Esophagus (tissue), 2 donors: Measurements from ENCODE around the gene PLVAP. TPM values are rescaled to one million over a fixed set of nuclear protein-coding genes. Genes with fewer than 3 reads are reported as not detected.
A peak's percentile ranks its signal among the peaks of the same experiment; 100 is the strongest.

Source experiments
- H3K27ac ChIP-seq, 2 donors: one replicate each; pipeline ENCODE4 v1.5.1; 2013; ENCODE audit warnings: low read depth in 2 of 2, mild to moderate bottlenecking in 2 of 2, inconsistent platforms in 1 of 2, low read length in 1 of 2, moderate library complexity in 1 of 2
- H3K27me3 ChIP-seq, 2 donors: one replicate each; pipeline ENCODE4 v1.6.1; 2013; ENCODE audit warnings: low read length in 2 of 2, control low read depth in 1 of 2, mild to moderate bottlenecking in 1 of 2; ENCODE audit not compliant: insufficient read depth in 2 of 2, control insufficient read depth in 1 of 2
- H3K36me3 ChIP-seq, 2 donors: one replicate each; pipeline ENCODE4 v1.6.1; 2013; ENCODE audit warnings: low read length in 1 of 2; ENCODE audit not compliant: control insufficient read depth in 2 of 2, insufficient read depth in 2 of 2
- H3K4me1 ChIP-seq, 2 donors: one replicate each; pipeline ENCODE4 v1.6.1; 2013; ENCODE audit warnings: low read length in 1 of 2; ENCODE audit not compliant: control insufficient read depth in 2 of 2, insufficient read depth in 2 of 2
- H3K4me3 ChIP-seq, 2 donors: one replicate each; pipeline ENCODE4 v1.5.1; 2013; ENCODE audit warnings: low read length in 2 of 2, mild to moderate bottlenecking in 2 of 2, low read depth in 1 of 2, moderate library complexity in 1 of 2
- H3K9me3 ChIP-seq, 2 donors: one replicate each; pipeline ENCODE4 v1.6.1; 2013; ENCODE audit warnings: mild to moderate bottlenecking in 2 of 2, low read depth in 1 of 2, low read length in 1 of 2, moderate library complexity in 1 of 2; ENCODE audit not compliant: control insufficient read depth in 2 of 2, insufficient read depth in 1 of 2
- WGBS, 2 donors: extraction: QIAGEN DNeasy Blood & Tissue Kit; methylation state at CpG; one replicate each; pipeline ENCODE4 v1.1.7; 2013; 5-methylcytosine and 5-hydroxymethylcytosine counted together
- polyA plus RNA-seq, 2 donors: library from polyadenylated mRNA; stranded (reverse); fragments of 200-250 nt; gene quantifications; one replicate each; pipeline ENCODE4 v1.2.3, GENCODE V29; 2013
- donor health status: healthy with polysubstance abuse.
- donor health status: Bipolar disorder and iron deficiency.

PLVAP gene
- polyA plus RNA-seq = 10 to 100 TPM; 29.5 to 30.7 TPM

DNA sequence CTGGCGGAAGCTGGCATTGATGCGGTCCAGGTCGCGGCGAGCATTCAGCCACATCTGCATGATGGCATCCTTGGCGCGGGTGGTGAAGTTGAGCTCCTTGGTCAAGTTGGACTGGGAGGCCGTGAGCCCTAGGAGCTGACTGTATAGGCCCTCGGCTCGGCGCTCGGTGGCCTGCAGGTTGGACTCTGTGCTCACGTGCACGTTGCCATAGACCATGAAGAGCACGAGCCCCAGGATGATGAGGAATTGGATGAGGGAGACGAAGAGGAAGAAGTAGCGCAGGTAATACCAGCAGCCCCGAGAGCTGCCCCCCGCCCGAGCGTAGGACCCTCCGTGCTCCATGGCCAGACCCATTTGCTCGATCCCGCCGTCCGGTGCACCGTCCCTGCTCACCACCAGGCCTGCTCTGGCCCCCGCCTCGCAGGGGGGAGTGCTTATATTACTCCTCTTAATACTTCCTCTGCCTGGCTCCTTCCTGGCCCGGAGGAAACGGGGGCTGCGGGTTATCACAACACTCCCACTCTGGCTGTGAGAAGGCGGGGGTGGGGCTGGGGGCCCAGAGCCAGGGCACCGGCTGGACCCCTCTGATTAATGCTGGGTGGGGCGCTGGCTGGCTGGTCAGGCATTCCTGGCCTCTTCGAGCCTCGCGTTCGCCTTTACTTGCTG, at the start of gene PLVAP:
PLVAP (minus strand) TSS at position 408 of the 666 bp plus-strand sequence; CDS start at position 354, 54 bp downstream.
- Histone ChIP-seq H3K9me3 (no peaks in the 10 kb centered on the region), H3K36me3 (no peaks in the 10 kb centered on the region), H3K4me1 (no peaks in the 10 kb centered on the region), H3K4me3 (peak within 1 kb of the TSS in 1 of 2 donors; percentile 27), H3K27ac (peak within 1 kb of the TSS in 1 of 2 donors; percentile 17), H3K27me3 (no peaks in the 10 kb centered on the region)
- WGBS, 2 donors = 57 to 62% methylated on average over 39 of the region's 39 CpGs

DNA sequence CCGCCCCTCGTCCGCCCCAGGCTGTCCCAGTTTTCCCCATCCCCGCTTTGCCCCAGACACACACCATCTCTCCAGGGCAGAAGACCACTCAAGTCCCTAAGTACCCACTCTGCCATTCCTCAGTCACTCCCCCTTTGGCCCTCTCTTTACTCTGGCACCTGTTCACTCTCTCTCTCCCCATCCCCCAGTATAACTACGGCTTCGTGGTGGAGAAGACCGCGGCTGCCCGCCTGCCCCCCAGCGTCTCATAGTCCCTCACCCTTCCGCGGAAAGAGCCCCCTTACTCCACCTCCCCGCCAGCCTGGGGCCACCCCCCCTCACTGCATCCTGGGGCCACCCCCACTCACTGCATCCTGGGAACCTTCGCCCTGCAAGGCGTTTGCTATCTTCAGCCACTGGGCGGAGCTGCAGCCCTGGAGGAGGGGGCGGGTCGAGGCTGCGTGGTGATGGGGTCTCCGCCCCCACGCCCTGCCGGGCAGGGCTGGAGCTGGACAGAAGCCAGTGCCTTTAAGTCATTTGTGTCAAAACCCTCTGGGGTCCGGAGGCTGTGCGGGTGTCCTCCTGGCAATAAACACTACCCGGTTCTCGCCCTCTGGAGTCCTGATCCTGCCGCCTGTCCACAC, 47.7 kb upstream of the PLVAP start:
- Histone ChIP-seq H3K36me3 (peaks cover 0 to 8% of the 10 kb centered on the region in 2 donors), H3K27ac (no peak overlapping the region), H3K4me3 (no peak overlapping the region), H3K9me3 (no peaks in the 10 kb centered on the region), H3K4me1 (peaks cover 0 to 2% of the 10 kb centered on the region in 2 donors), H3K27me3 (no peaks in the 10 kb centered on the region)
- WGBS, 2 donors = 36 to 37% methylated on average over 27 of the region's 27 CpGs

DNA sequence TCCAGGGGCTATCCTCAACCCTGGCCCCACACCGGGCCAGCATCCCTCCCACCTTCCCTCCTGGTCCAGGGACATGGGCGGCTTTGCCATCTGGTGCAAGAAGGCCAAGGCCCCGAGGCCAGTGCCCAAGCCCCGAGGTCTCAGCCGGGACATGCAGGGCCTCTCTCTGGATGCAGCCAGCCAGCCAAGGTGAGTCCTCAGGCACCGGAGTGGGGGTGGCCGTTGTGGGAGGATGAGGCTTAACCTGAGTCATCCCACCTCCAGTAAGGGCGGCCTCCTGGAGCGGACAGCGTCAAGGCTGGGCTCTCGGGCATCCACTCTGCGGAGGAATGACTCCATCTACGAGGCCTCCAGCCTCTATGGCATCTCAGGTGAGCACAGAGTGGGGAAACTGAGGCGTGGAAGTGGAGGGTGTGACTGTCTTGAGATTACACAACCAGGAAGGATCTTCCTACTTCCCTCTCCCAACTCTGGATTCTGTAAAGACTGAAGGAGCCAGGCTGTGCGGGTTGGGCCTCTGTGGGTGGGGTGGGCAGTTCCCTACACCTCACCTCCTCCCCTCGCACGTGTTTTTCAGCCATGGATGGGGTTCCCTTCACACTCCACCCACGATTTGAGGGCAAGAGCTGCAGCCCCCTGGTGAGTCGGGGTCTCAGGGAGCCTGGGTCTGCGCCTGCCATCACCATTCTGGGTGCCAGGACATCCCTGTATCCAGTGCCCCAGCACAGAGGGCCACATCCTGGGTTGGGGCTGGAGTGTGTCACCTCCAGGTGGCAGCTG, 46.5 kb upstream of the PLVAP start:
- H3K4me1 ChIP-seq = peaks cover 0 to 2% of the 10 kb centered on the region in 2 donors
- H3K27ac ChIP-seq = no peak overlapping the region
- H3K4me3 ChIP-seq = no peak overlapping the region
- H3K9me3 ChIP-seq = no peaks in the 10 kb centered on the region
- WGBS, 2 donors = 87 to 91% methylated on average over 20 of the region's 20 CpGs
- peaks cover 0 to 8% of the 10 kb centered on the region in 2 donors for H3K36me3 ChIP-seq
- no peaks in the 10 kb centered on the region for H3K27me3 ChIP-seq

DNA sequence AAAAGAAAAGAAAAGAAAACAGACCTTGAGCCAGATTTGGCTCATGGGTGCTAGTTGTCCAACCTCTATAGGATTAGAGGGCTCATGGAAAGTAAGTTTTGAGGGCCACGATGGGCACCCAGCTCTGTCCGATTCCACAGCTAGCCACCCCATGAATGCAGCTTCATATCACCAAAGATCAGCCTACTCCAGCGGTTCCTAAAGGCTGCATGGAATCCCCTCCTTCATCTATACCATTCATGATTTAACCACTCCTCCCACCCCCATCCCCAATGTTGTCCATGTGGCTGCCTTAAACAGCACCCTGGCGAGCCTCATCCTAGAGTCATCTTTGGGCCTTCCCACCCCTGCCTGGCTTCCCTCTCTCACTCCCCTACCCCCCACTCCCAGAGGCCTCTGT, 44.8 kb upstream of the PLVAP start:
- Histone ChIP-seq H3K9me3 (no peaks in the 10 kb centered on the region), H3K4me3 (no peak overlapping the region), H3K4me1 (peaks cover 0 to 2% of the 10 kb centered on the region in 2 donors), H3K36me3 (peaks cover 0 to 8% of the 10 kb centered on the region in 2 donors), H3K27ac (no peak overlapping the region), H3K27me3 (no peaks in the 10 kb centered on the region)
- 97 to 99% methylated on average over 4 of the region's 4 CpGs for WGBS, 2 donors

DNA sequence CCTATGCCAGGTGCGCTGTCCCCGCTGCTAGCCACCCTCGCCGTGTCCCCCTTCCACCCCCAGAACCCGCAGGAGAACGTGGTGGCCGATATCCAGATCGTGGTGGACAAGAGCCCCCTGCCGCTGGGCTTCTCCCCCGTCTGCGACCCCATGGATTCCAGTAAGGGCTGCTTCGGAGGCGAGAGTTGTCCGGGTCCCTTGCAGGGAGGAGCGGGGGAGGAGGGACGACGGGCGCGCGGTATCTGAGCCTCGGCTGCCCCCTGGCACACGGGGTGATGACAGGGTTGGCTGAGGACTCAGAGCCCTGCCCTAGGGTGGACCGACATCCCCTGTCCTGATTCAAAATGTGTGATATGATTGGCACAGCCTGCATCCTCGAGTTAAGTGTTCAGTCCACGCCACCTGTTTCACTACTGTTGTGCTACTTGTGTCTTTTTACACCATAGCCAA, 43.4 kb upstream of the PLVAP start:
- WGBS, 2 donors = 3 to 6% methylated on average over 21 to 25 of the region's 25 CpGs
- peaks cover 0 to 8% of the 10 kb centered on the region in 2 donors for H3K36me3 ChIP-seq
- H3K27me3 ChIP-seq = no peaks in the 10 kb centered on the region
- no peaks in the 10 kb centered on the region for H3K9me3 ChIP-seq
- H3K4me1 ChIP-seq = peaks cover 0 to 2% of the 10 kb centered on the region in 2 donors
- H3K27ac ChIP-seq = peak overlapping the region; percentile 32 to 71
- H3K4me3 ChIP-seq = peak overlapping the region; percentile 67 to 68

- H3K9me3 ChIP-seq = no peaks in the 10 kb centered on the region
- no peaks in the 10 kb centered on the region for H3K27me3 ChIP-seq
- peak within 1 kb of the TSS; percentile 71 to 81 for H3K27ac ChIP-seq
- 1% methylated on average over 82 to 85 of the region's 85 CpGs for WGBS, 2 donors
- H3K4me1 ChIP-seq = peaks cover 0 to 2% of the 10 kb centered on the region in 2 donors
- H3K4me3 ChIP-seq = peak within 1 kb of the TSS; percentile 67 to 68
- H3K36me3 ChIP-seq = peaks cover 0 to 8% of the 10 kb centered on the region in 2 donors
Measured at GRCh38 chr19:17419621-17420474, 42.7 kb upstream of the PLVAP start, which contains the start of gene MVB12A. Gene MVB12A, plus strand, starts transcription at chr19:17420047. Its CDS starts 89 bp downstream, at chr19:17420136.

- Histone ChIP-seq H3K36me3 (peaks cover 0 to 8% of the 10 kb centered on the region in 2 donors), H3K27ac (peak overlapping the region; percentile 62 to 81), H3K4me3 (peak overlapping the region; percentile 39 to 48), H3K9me3 (no peaks in the 10 kb centered on the region), H3K27me3 (no peaks in the 10 kb centered on the region), H3K4me1 (peaks cover 0 to 2% of the 10 kb centered on the region in 2 donors)
- WGBS, 2 donors = 25 to 33% methylated on average over 8 of the region's 8 CpGs
Measured at GRCh38 chr19:17419154-17419620, 42.0 kb upstream of the PLVAP start.

GRCh38 chr19:17418710-17419109, 41.6 kb upstream of the PLVAP start:
- Histone ChIP-seq H3K27ac (no peak overlapping the region), H3K27me3 (no peaks in the 10 kb centered on the region), H3K9me3 (no peaks in the 10 kb centered on the region), H3K4me3 (no peak overlapping the region), H3K4me1 (peaks cover 0 to 2% of the 10 kb centered on the region in 2 donors), H3K36me3 (peaks cover 0 to 8% of the 10 kb centered on the region in 2 donors)
- 66 to 79% methylated on average over 3 of the region's 3 CpGs for WGBS, 2 donors
